Endothelial cell of umbilical vein (primary cell): ENCODE results near the gene GGT5. TPM values are rescaled to one million over a fixed set of nuclear protein-coding genes. Genes with fewer than 3 reads are reported as not detected.

Experiments
- BruUV-seq: library from RNA; stranded (reverse); fragments of 400-500 nt; replicated peaks from 2 replicates; lab custom pipeline; 2021; lab: Mats Ljungman, UMichigan
- CTCF ChIA-PET: fragments of 300-600, 350-600 bp; sonication (Branson Sonifier 250); formaldehyde crosslinking; loops from one replicate; lab custom pipeline; 2021; ENCODE audit warnings: antibody characterized with exemption, inconsistent platforms; lab: Charles Lee
- POLR2A ChIA-PET: fragments of 300-600, 350-600 bp; sonication (Branson Sonifier 250); formaldehyde crosslinking; loops from one replicate; lab custom pipeline; 2021; ENCODE audit warnings: antibody characterized with exemption, inconsistent platforms; lab: Charles Lee
- DNase-seq: peaks from one replicate; pipeline ENCODE4 v3.0.0-alpha.2; 2011; ENCODE audit warnings: low read depth, low spot score
- FAIRE-seq: peaks from 2 replicates; lab custom pipeline; 2011; peaks lifted over from hg19 to GRCh38; lab: Jason Lieb, UNC
- H2AFZ ChIP-seq: 2 replicates; pipeline ENCODE4 v1.6.0; 2012; ENCODE audit warnings: low read depth, low read length, control low read depth, inconsistent platforms
- H3K27ac ChIP-seq: 2 replicates; pipeline ENCODE4 v1.5.1; 2011; ENCODE audit warnings: low read depth, mild to moderate bottlenecking, control low read depth, low read length, moderate library complexity; ENCODE audit not compliant: insufficient read depth
- H3K27me3 ChIP-seq, 2 experiments: 2 replicates each; pipeline versions ENCODE4 v1.6.0 to v1.6.1; 2011; ENCODE audit warnings: low read length in 2 of 2, mixed read lengths in 1 of 2; ENCODE audit not compliant: control insufficient read depth in 2 of 2, insufficient read depth in 2 of 2
- H3K36me3 ChIP-seq, 2 experiments: 2 replicates in 1 of 2; 3 replicates in 1 of 2; pipeline ENCODE4 v1.5.1; 2011; ENCODE audit warnings: low read length in 2 of 2, mild to moderate bottlenecking in 1 of 2, moderate library complexity in 1 of 2; ENCODE audit not compliant: control insufficient read depth in 2 of 2, insufficient read depth in 2 of 2; ENCODE audit errors: extremely low read depth in 1 of 2
- H3K4me1 ChIP-seq: 3 replicates; pipeline ENCODE4 v1.5.1; 2011; ENCODE audit warnings: mild to moderate bottlenecking, low read length; ENCODE audit not compliant: control insufficient read depth, insufficient read depth; ENCODE audit errors: extremely low read depth
- H3K4me2 ChIP-seq: 2 replicates; pipeline ENCODE4 v1.6.1; 2011; ENCODE audit warnings: low read length, control low read depth, mixed read lengths; ENCODE audit not compliant: insufficient read depth
- H3K4me3 ChIP-seq, 3 experiments: fragments of 200-600 bp in 1 of 3; sonication (generic), shearing (Covaris generic) in 1 of 3; replicated peaks in 1 of 3; 2 replicates each; pipeline ENCODE4 v1.5.1; 2011 to 2016; ENCODE audit warnings: control low read depth in 3 of 3, low read length in 3 of 3, mild to moderate bottlenecking in 2 of 3, inconsistent platforms in 1 of 3, low read depth in 1 of 3, moderate library complexity in 1 of 3; ENCODE audit not compliant: insufficient read depth in 1 of 3
- H3K79me2 ChIP-seq: 2 replicates; pipeline ENCODE4 v1.6.0; 2012; ENCODE audit warnings: low read length, inconsistent platforms; ENCODE audit not compliant: control insufficient read depth, insufficient read depth
- H3K9ac ChIP-seq: replicated peaks from 2 replicates; pipeline ENCODE3; 2011; ENCODE audit warnings: low read length, control low read depth; ENCODE audit not compliant: insufficient read depth; ENCODE audit errors: extremely low read depth
- H3K9me1 ChIP-seq: replicated peaks from 3 replicates; pipeline ENCODE4 v1.6.0; 2011; ENCODE audit warnings: mild to moderate bottlenecking, low read length; ENCODE audit not compliant: control insufficient read depth, insufficient read depth; ENCODE audit errors: extremely low read depth
- H3K9me3 ChIP-seq: replicated peaks from 2 replicates; pipeline ENCODE4 v1.5.1; 2012; ENCODE audit warnings: low read length, inconsistent platforms; ENCODE audit not compliant: control insufficient read depth, insufficient read depth
- H4K20me1 ChIP-seq: replicated peaks from 2 replicates; pipeline ENCODE3; 2011; ENCODE audit warnings: mild to moderate bottlenecking, low read length; ENCODE audit not compliant: control insufficient read depth, insufficient read depth; ENCODE audit errors: extremely low read depth
- CTCF ChIP-seq, 2 donors: IDR thresholded peaks; 1 replicate in 1 of 2; 2 replicates in 1 of 2; pipeline ENCODE4 v1.5.1; 2011; ENCODE audit warnings: low read length in 2 of 2, mild to moderate bottlenecking in 2 of 2, moderate library complexity in 2 of 2, control low read depth in 1 of 2, inconsistent platforms in 1 of 2, low read depth in 1 of 2; ENCODE audit not compliant: insufficient read depth in 1 of 2; ENCODE audit errors: extremely low read depth in 1 of 2
- EZH2 ChIP-seq: IDR thresholded peaks from 2 replicates; pipeline ENCODE4 v1.6.1; 2012; ENCODE audit warnings: borderline replicate concordance, low read depth, mild to moderate bottlenecking, moderate library complexity, low read length, inconsistent platforms; ENCODE audit not compliant: severe bottlenecking
- FOS ChIP-seq: IDR thresholded peaks from 2 replicates; pipeline ENCODE4 v1.6.1; 2011; ENCODE audit warnings: mild to moderate bottlenecking, low read length, moderate library complexity, borderline replicate concordance; ENCODE audit not compliant: insufficient read depth
- GATA2 ChIP-seq: IDR thresholded peaks from 2 replicates; pipeline ENCODE4 v1.7.0; 2011; ENCODE audit warnings: low read depth, mild to moderate bottlenecking, moderate library complexity, mixed read lengths, low read length; ENCODE audit not compliant: insufficient read length, insufficient read depth
- JUN ChIP-seq: IDR thresholded peaks from 2 replicates; pipeline ENCODE4 v1.6.1; 2011; ENCODE audit warnings: borderline replicate concordance, low read depth; ENCODE audit not compliant: insufficient read length, insufficient read depth
- MAX ChIP-seq: IDR thresholded peaks from 2 replicates; pipeline ENCODE4 v1.6.1; 2011; ENCODE audit not compliant: insufficient read depth, insufficient read length
- MYC ChIP-seq: IDR thresholded peaks from one replicate; pipeline ENCODE4 v1.6.1; 2011; ENCODE audit warnings: mild to moderate bottlenecking, low read depth, low read length
- POLR2A ChIP-seq: IDR thresholded peaks from 2 replicates; pipeline ENCODE4 v1.6.1; 2012; ENCODE audit warnings: low read depth, mild to moderate bottlenecking, control low read depth, low read length
- POLR2AphosphoS5 ChIP-seq: IDR thresholded peaks from 2 replicates; pipeline ENCODE4 v1.6.1; 2012; ENCODE audit warnings: low read depth, mild to moderate bottlenecking, control low read depth, low read length, moderate library complexity; ENCODE audit not compliant: insufficient read depth
- dilution Hi-C: fragments of 300-500 bp; cut with MboI; formaldehyde crosslinking; loops from one replicate; pipeline ENCODE4 v1.15.0; 2019; ENCODE audit warnings: low sequenced_read_pairs; ENCODE audit not compliant: extremely low pct_ligation_motif_present
- intact Hi-C: fragments of 100-400 bp; cut with micrococcal nuclease; formaldehyde crosslinking; loops from one replicate; pipeline ENCODE4 v1.10.0; 2022
- polyA plus RNA-seq, 4 experiments: library from polyadenylated mRNA; depleted of rRNA in 3 of 4; stranded (reverse) in 3 of 4; unstranded in 1 of 4; fragments of >200 nt; gene quantifications; 2 replicates each; pipeline versions ENCODE4 v1.2.1 to v1.2.3, GENCODE V29; 2011 to 2012; ENCODE audit warnings: missing spikeins in 1 of 4
- total RNA-seq: library from RNA; stranded (reverse); gene quantifications from 2 replicates; pipeline ENCODE4 v1.2.3, GENCODE V29; 2021

GGT5 gene
- total and polyA plus RNA-seq, 2 donors (not counting 3 experiments of a cell fraction or from before 2014, with no cell fraction given): 45.9 to 293 TPM

GRCh38 chr22:24244144-24244787, 616 bp downstream of the GGT5 start:
- BruUV-seq: TSS peak; percentile 39
- no peaks in the 10 kb centered on the region for H3K27me3 ChIP-seq
- H2AFZ ChIP-seq: no peak overlapping the region
- no peaks in the 10 kb centered on the region for H4K20me1 ChIP-seq
- H3K9ac ChIP-seq: no peak overlapping the region
- ChIA-PET CTCF (interaction anchor here (2.0 to 5.5 kb wide), 3 partner anchors 10 to 53 kb away, joined by 6 to 164 read pairs (median 7); no protein-coding TSS in a partner anchor), POLR2A (no interaction called here)
- H3K9me1 ChIP-seq: no peaks in the 10 kb centered on the region
- dilution Hi-C loops (no loop called here), intact Hi-C loops (loop anchor here (10.0 kb wide), 1 partner anchor 289 kb away; no protein-coding TSS in a partner anchor)
- TF ChIP-seq POLR2A (no peak), JUN (no peak), POLR2AphosphoS5 (no peak), GATA2 (no peak), MYC (no peak), FOS (no peak), MAX (no peak), EZH2 (no peak), CTCF (IDR thresholded peaks at IDR 0.05; ENCODE audit: extremely low read depth in 1 of 2, insufficient read depth in 1 of 2, low read depth in 1 of 2, low read length in 2 of 2) (no peak)
- peaks cover 56% of the 10 kb centered on the region for H3K4me1 ChIP-seq
- no peaks in the 10 kb centered on the region for H3K36me3 ChIP-seq
- peak overlapping the region; percentile 12 for H3K4me2 ChIP-seq
- H3K27ac ChIP-seq: peak overlapping the region; percentile 53
- H3K79me2 ChIP-seq: peaks cover 21% of the 10 kb centered on the region
- peak overlapping the region in 2 of 3 experiments; percentile 32 to 53 for H3K4me3 ChIP-seq
- DNase-seq (peak; percentile 56), FAIRE-seq (no peak)
- no peaks in the 10 kb centered on the region for H3K9me3 ChIP-seq
